IMR-90 (cell line): ENCODE data around the gene SGCA. TPM values are rescaled to one million over a fixed set of nuclear protein-coding genes. Genes with fewer than 3 reads are reported as not detected.

Experiments used
- ATAC-seq: fragments of 200-7000 bp; cut with Tn5 transposase; 2 replicates; pipeline ENCODE4 v1.9.1; 2020; ENCODE audit warnings: low read depth, mild to moderate bottlenecking, moderate library complexity
- BruUV-seq: library from RNA; stranded (reverse); fragments of 400-500 nt; replicated peaks from 2 replicates; lab custom pipeline; 2021; lab: Mats Ljungman, UMichigan
- CTCF ChIA-PET: fragments of 300-600 bp; formaldehyde crosslinking; extraction: SDS; loops from one replicate; lab custom pipeline; 2021; ENCODE audit warnings: antibody characterized with exemption; lab: Yijun Ruan, JAX
- POLR2A ChIA-PET: fragments of 300-600 bp; sonication (Branson Sonifier 250); formaldehyde crosslinking; loops from one replicate; lab custom pipeline; 2022; ENCODE audit warnings: antibody characterized with exemption; ENCODE audit not compliant: unreplicated experiment; lab: Charles Lee
- DNase-seq: peaks from one replicate; pipeline ENCODE4 v3.0.0; 2013
- H2AFZ ChIP-seq: replicated peaks from 2 replicates; pipeline ENCODE3; 2013; ENCODE audit warnings: low read length, mild to moderate bottlenecking; ENCODE audit not compliant: poor library complexity
- H2AK5ac ChIP-seq: 2 replicates; pipeline ENCODE4 v1.6.1; 2013; ENCODE audit warnings: low read depth, low read length, inconsistent platforms
- H2AK9ac ChIP-seq: replicated peaks from 2 replicates; pipeline ENCODE3; 2013; ENCODE audit warnings: mild to moderate bottlenecking, low read depth, low read length, moderate library complexity; ENCODE audit not compliant: poor library complexity
- H2BK120ac ChIP-seq: 2 replicates; pipeline ENCODE4 v1.6.1; 2013; ENCODE audit warnings: low read depth, low read length, inconsistent platforms
- H2BK15ac ChIP-seq: 3 replicates; pipeline ENCODE4 v1.6.1; 2013; ENCODE audit warnings: low read depth, low read length, inconsistent platforms
- H2BK20ac ChIP-seq: 2 replicates; pipeline ENCODE4 v1.6.1; 2013; ENCODE audit warnings: low read depth, mild to moderate bottlenecking, inconsistent platforms, low read length, moderate library complexity
- H2BK5ac ChIP-seq: 2 replicates; pipeline ENCODE4 v1.6.1; 2013; ENCODE audit warnings: mild to moderate bottlenecking, low read depth, low read length, inconsistent platforms; ENCODE audit not compliant: poor library complexity, severe bottlenecking
- H3K14ac ChIP-seq: replicated peaks from 2 replicates; pipeline ENCODE4 v1.6.1; 2013; ENCODE audit warnings: low read depth, low read length, inconsistent platforms
- H3K18ac ChIP-seq: 2 replicates; pipeline ENCODE4 v1.6.1; 2013; ENCODE audit warnings: low read depth, low read length, control low read depth
- H3K23ac ChIP-seq: 2 replicates; pipeline ENCODE4 v1.6.1; 2013; ENCODE audit warnings: low read depth, low read length, inconsistent platforms
- H3K27ac ChIP-seq: 2 replicates; pipeline ENCODE4 v1.5.1; 2013; ENCODE audit warnings: mild to moderate bottlenecking, control low read depth, low read length; ENCODE audit not compliant: insufficient read depth
- H3K27me3 ChIP-seq: 2 replicates; pipeline ENCODE4 v1.6.1; 2013; ENCODE audit warnings: low read length; ENCODE audit not compliant: control insufficient read depth, insufficient read depth
- H3K36me3 ChIP-seq: 2 replicates; pipeline ENCODE4 v1.6.1; 2013; ENCODE audit warnings: low read length, mixed read lengths; ENCODE audit not compliant: control insufficient read depth, insufficient read depth
- H3K4ac ChIP-seq: 2 replicates; pipeline ENCODE4 v1.6.1; 2013; ENCODE audit warnings: low read depth, low read length, inconsistent platforms
- H3K4me1 ChIP-seq: 2 replicates; pipeline ENCODE4 v1.6.1; 2013; ENCODE audit warnings: low read length, mixed read lengths; ENCODE audit not compliant: control insufficient read depth, insufficient read depth
- H3K4me2 ChIP-seq: 2 replicates; pipeline ENCODE4 v1.6.1; 2013; ENCODE audit warnings: low read depth, mild to moderate bottlenecking, control low read depth, low read length, moderate library complexity
- H3K4me3 ChIP-seq: 2 replicates; pipeline ENCODE4 v1.5.1; 2013; ENCODE audit warnings: low read depth, mild to moderate bottlenecking, control low read depth, low read length, moderate library complexity; ENCODE audit not compliant: insufficient read depth
- H3K56ac ChIP-seq: 2 replicates; pipeline ENCODE4 v1.6.1; 2013; ENCODE audit warnings: low read length, inconsistent platforms; ENCODE audit not compliant: insufficient read depth; ENCODE audit errors: extremely low read depth
- H3K79me1 ChIP-seq, 2 experiments: 2 replicates each; pipeline ENCODE4 v1.6.1; 2013; ENCODE audit warnings: low read length in 2 of 2, inconsistent platforms in 1 of 2, low read depth in 1 of 2
- H3K9ac ChIP-seq: 2 replicates; pipeline ENCODE4 v1.6.1; 2013; ENCODE audit warnings: low read depth, low read length, control low read depth
- H3K9me1 ChIP-seq: 2 replicates; pipeline ENCODE4 v1.6.1; 2013; ENCODE audit warnings: low read length, inconsistent platforms; ENCODE audit not compliant: insufficient read depth
- H3K9me3 ChIP-seq: 2 replicates; pipeline ENCODE4 v1.6.1; 2013; ENCODE audit warnings: low read length; ENCODE audit not compliant: control insufficient read depth, insufficient read depth
- H4K20me1 ChIP-seq: 2 replicates; pipeline ENCODE4 v1.6.1; 2013; ENCODE audit warnings: low read length, inconsistent platforms; ENCODE audit not compliant: insufficient read depth
- H4K5ac ChIP-seq: 2 replicates; pipeline ENCODE4 v1.6.1; 2013; ENCODE audit warnings: mild to moderate bottlenecking, low read depth, low read length, control low read depth
- H4K8ac ChIP-seq, 2 experiments: 2 replicates each; pipeline ENCODE4 v1.6.1; 2013; ENCODE audit warnings: low read depth in 2 of 2, low read length in 2 of 2, control low read depth in 1 of 2, inconsistent platforms in 1 of 2
- H4K91ac ChIP-seq: 2 replicates; pipeline ENCODE4 v1.6.1; 2013; ENCODE audit warnings: low read depth, low read length, inconsistent platforms; ENCODE audit not compliant: insufficient read depth
- CEBPB ChIP-seq: IDR thresholded peaks from 2 replicates; pipeline ENCODE4 v1.6.1; 2012; ENCODE audit warnings: low read depth, low read length, improper control_type of control experiment
- MAFK ChIP-seq: IDR thresholded peaks from 2 replicates; pipeline ENCODE4 v1.6.1; 2012; ENCODE audit warnings: low read depth, low read length, improper control_type of control experiment
- MAZ ChIP-seq: IDR thresholded peaks from 2 replicates; pipeline ENCODE4 v1.6.1; 2012; ENCODE audit warnings: low read depth, mild to moderate bottlenecking, low read length, improper control_type of control experiment, moderate library complexity, borderline replicate concordance
- MXI1 ChIP-seq: IDR thresholded peaks from 2 replicates; pipeline ENCODE4 v1.6.1; 2012; ENCODE audit warnings: low read depth, mild to moderate bottlenecking, low read length, moderate library complexity, borderline replicate concordance
- POLR2A ChIP-seq: IDR thresholded peaks from 2 replicates; pipeline ENCODE4 v1.6.1; 2012; ENCODE audit warnings: mild to moderate bottlenecking, low read depth, low read length
- RFX5 ChIP-seq: IDR thresholded peaks from 2 replicates; pipeline ENCODE4 v1.8.0; 2012; ENCODE audit warnings: low read depth, mild to moderate bottlenecking, low read length, moderate library complexity
- WGBS, 2 experiments: methylation state at CpG; one replicate each; pipeline versions ENCODE4 v1.1.5 to v1.1.7; 2013; ENCODE audit warnings: missing lambda C conversion rate in 2 of 2; ENCODE audit not compliant: insufficient read length in 1 of 2; ENCODE audit errors: extremely low coverage in 2 of 2; 5-methylcytosine and 5-hydroxymethylcytosine counted together
- dilution Hi-C: fragments of 300-500 bp; cut with HindIII; formaldehyde crosslinking; loops from one replicate; pipeline ENCODE4 v1.14.3; 2018; ENCODE audit warnings: low sequenced_read_pairs; ENCODE audit not compliant: unreplicated experiment
- in situ Hi-C: fragments of 300-500 bp; cut with MboI; formaldehyde crosslinking; loops from 3 replicates; pipeline ENCODE4 v1.14.3; 2019; ENCODE audit warnings: low sequenced_read_pairs, inconsistent platforms, mixed read lengths
- intact Hi-C: fragments of 100-400 bp; cut with micrococcal nuclease; formaldehyde crosslinking; loops from 2 replicates; pipeline ENCODE4 v1.10.0; 2022
- polyA plus RNA-seq, 3 experiments: library from polyadenylated mRNA; depleted of rRNA; stranded (reverse); fragments of >200 nt; gene quantifications; 2 replicates each; pipeline ENCODE4 v1.2.3, GENCODE V29; 2012; ENCODE audit warnings: low replicate concordance in 1 of 3
- total RNA-seq: library from RNA; depleted of rRNA; stranded (reverse); fragments of >200 nt; gene quantifications from 2 replicates; pipeline ENCODE4 v1.2.3, GENCODE V29; 2012
- TF ChIP-seq, protein P1 (sequence below): conservative IDR thresholded peaks from 2 replicates; pipeline ENCODE4 v1.5.1; 2012; ENCODE audit warnings: mild to moderate bottlenecking, low read depth, low read length, improper control_type of control experiment

SGCA gene
- total and polyA plus RNA-seq, 2 of the 4 experiments (the other 2 are of a cell fraction) = 0.19 TPM; not detected in 1

DNA sequence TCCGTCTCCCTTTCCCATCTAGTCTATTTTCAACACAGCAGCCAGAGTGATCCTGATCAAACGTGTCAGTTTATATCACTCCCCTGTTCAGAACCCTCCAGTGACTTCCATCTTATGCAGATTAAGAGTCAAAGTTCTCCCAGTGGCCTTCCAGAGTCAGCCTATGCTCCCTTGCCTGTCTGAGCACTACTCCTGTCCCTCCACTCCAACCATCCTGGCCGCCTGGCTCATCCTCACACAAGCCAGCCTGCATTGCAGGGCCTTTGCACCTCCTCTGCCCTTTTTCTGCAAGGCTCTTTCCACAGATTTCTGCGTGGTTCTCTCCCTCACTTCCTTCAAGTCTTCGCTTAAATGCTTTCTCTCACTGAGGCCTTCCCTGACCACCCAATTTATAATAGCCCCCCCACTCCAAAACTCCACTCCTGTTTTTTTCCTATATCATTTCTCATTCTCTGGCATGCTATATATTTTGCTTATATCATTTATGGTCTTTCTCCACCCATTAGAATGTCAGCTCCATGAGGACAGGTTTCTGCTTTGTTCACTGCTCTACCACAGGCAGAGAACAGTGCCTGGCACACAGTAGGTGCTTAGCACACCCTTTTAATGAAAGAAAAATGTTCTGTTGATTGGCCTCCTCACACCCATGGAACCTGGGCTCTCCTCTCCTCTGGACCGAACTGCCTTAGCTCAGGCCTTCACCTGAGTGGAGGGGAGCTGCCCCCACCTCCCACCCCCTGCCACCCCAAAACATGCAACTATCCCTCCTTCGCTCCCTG, 45.1 kb upstream of the SGCA start:
- Histone ChIP-seq H2BK15ac (no peak overlapping the region), H3K27ac (no peak overlapping the region), H3K56ac (no peak overlapping the region), H3K9ac (no peak overlapping the region), H3K79me1 (peaks cover 0 to 5% of the 10 kb centered on the region in 2 experiments; a peak in 1 of 4 replicates), H3K4me3 (no peak overlapping the region), H3K9me1 (peaks cover 14% of the 10 kb centered on the region), H3K4me2 (no peak overlapping the region), H3K14ac (no peak overlapping the region), H3K4me1 (peaks cover 10% of the 10 kb centered on the region), H3K36me3 (peaks cover 6% of the 10 kb centered on the region; the same call in 1 of the 2 replicates), H3K27me3 (no peaks in the 10 kb centered on the region), H2BK120ac (no peak overlapping the region), H2BK5ac (no peak overlapping the region), H2AK9ac (no peak overlapping the region), H4K20me1 (no peaks in the 10 kb centered on the region), H2AK5ac (no peak overlapping the region), H3K23ac (no peak overlapping the region), H3K9me3 (no peaks in the 10 kb centered on the region), H4K8ac (no peak overlapping the region), H4K5ac (no peak overlapping the region), H3K18ac (no peak overlapping the region), H2AFZ (no peak overlapping the region), H3K4ac (no peak overlapping the region), H4K91ac (no peak overlapping the region), H2BK20ac (no peak overlapping the region)
- ATAC-seq = no peak
- in situ Hi-C loops = no loop called here
- WGBS, 2 experiments = 85% methylated on average over 5 of the region's 7 CpGs; no CpG with 5 or more reads in 1 of the 2 experiments
- dilution Hi-C loops = no loop called here
- ChIA-PET POLR2A (no interaction called here), CTCF (no interaction called here)
- TF ChIP-seq RFX5 = no peak
- TF ChIP-seq CEBPB = no peak
- TF ChIP-seq, protein P1, sequence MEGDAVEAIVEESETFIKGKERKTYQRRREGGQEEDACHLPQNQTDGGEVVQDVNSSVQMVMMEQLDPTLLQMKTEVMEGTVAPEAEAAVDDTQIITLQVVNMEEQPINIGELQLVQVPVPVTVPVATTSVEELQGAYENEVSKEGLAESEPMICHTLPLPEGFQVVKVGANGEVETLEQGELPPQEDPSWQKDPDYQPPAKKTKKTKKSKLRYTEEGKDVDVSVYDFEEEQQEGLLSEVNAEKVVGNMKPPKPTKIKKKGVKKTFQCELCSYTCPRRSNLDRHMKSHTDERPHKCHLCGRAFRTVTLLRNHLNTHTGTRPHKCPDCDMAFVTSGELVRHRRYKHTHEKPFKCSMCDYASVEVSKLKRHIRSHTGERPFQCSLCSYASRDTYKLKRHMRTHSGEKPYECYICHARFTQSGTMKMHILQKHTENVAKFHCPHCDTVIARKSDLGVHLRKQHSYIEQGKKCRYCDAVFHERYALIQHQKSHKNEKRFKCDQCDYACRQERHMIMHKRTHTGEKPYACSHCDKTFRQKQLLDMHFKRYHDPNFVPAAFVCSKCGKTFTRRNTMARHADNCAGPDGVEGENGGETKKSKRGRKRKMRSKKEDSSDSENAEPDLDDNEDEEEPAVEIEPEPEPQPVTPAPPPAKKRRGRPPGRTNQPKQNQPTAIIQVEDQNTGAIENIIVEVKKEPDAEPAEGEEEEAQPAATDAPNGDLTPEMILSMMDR = no peak
- TF ChIP-seq MAFK = no peak
- TF ChIP-seq MXI1 = no peak
- TF ChIP-seq MAZ = no peak
- TF ChIP-seq POLR2A = no peak
- no TSS peak for BruUV-seq
- DNase-seq = no peak
- intact Hi-C loops = no loop called here
